Urothelium cell line (cell line): Measurements from ENCODE around the gene CDK1.

Source experiments
- DNase-seq: peaks from one replicate; pipeline ENCODE4 v3.0.0; 2011; ENCODE audit warnings: low spot score, mixed read lengths
- FAIRE-seq: peaks from 2 replicates; lab custom pipeline; 2011; peaks lifted over from hg19 to GRCh38; lab: Jason Lieb, UNC

The CDK1 gene

GRCh38 chr10:60778214-60778970 lies at the start of gene CDK1:
TSS of gene CDK1 (plus strand) at chr10:60778478. CDS start at chr10:60780166, 1,688 bp downstream.
- peak; percentile 100 for DNase-seq

GRCh38 chr10:60729106-60729505 lies 49.2 kb upstream of the CDK1 start:
- FAIRE-seq (no peak), DNase-seq (no peak)

More at GRCh38 chr10:60778214-60778970, at the start of gene CDK1:
- peak; percentile 48 for FAIRE-seq

- FAIRE-seq (peak; percentile 42), DNase-seq (no peak)
Measured at GRCh38 chr10:60731134-60731885, 47.0 kb upstream of the CDK1 start.

- FAIRE-seq (no peak), DNase-seq (no peak)
Measured at GRCh38 chr10:60732198-60732806, 46.0 kb upstream of the CDK1 start.

GRCh38 chr10:60732807-60733516 lies 45.3 kb upstream of the CDK1 start:
- DNase-seq: peak; percentile 90
- peak; percentile 92 for FAIRE-seq

- FAIRE-seq (no peak), DNase-seq (no peak)
Measured at GRCh38 chr10:60733517-60733822, 44.8 kb upstream of the CDK1 start.

GRCh38 chr10:60733826-60734225 lies 44.5 kb upstream of the CDK1 start:
- no peak for DNase-seq
- FAIRE-seq: peak; percentile 80

GRCh38 chr10:60734226-60734625 lies 44.1 kb upstream of the CDK1 start:
- FAIRE-seq: no peak

GRCh38 chr10:60735244-60735643 lies 43.0 kb upstream of the CDK1 start:
- no peak for DNase-seq
- no peak for FAIRE-seq

More at GRCh38 chr10:60734226-60734625, 44.1 kb upstream of the CDK1 start:
- no peak for DNase-seq

- no peak for DNase-seq
- FAIRE-seq: peak; percentile 30
Measured at GRCh38 chr10:60737242-60737641, 41.0 kb upstream of the CDK1 start.

GRCh38 chr10:60739558-60739957 lies 38.7 kb upstream of the CDK1 start:
- DNase-seq (no peak), FAIRE-seq (no peak)

- DNase-seq (no peak), FAIRE-seq (no peak)
Measured at GRCh38 chr10:60742512-60742911, 35.8 kb upstream of the CDK1 start.

- FAIRE-seq (no peak), DNase-seq (no peak)
Measured at GRCh38 chr10:60747817-60748469, 30.3 kb upstream of the CDK1 start.

GRCh38 chr10:60753152-60753551 lies 25.1 kb upstream of the CDK1 start:
- FAIRE-seq (no peak), DNase-seq (no peak)

- FAIRE-seq: no peak
- no peak for DNase-seq
Measured at GRCh38 chr10:60753817-60754216, 24.5 kb upstream of the CDK1 start.

GRCh38 chr10:60757420-60757895 lies 20.8 kb upstream of the CDK1 start:
- FAIRE-seq (peak; percentile 35), DNase-seq (peak; percentile 43)

GRCh38 chr10:60759181-60759580 lies 19.1 kb upstream of the CDK1 start:
- no peak for FAIRE-seq
- no peak for DNase-seq

GRCh38 chr10:60760711-60761210 lies 17.5 kb upstream of the CDK1 start:
- FAIRE-seq: peak; percentile 86
- no peak for DNase-seq

GRCh38 chr10:60762554-60762953 lies 15.7 kb upstream of the CDK1 start:
- no peak for DNase-seq
- FAIRE-seq: no peak

GRCh38 chr10:60767424-60767823 lies 10.9 kb upstream of the CDK1 start:
- DNase-seq (no peak), FAIRE-seq (no peak)
